ENCODE results near the gene TOP1.
A peak's percentile ranks its signal among the peaks of the same experiment; 100 is the strongest.
"Not testable (repeated sequence)": the region's sequence is repeated elsewhere in the genome, so short reads cannot be mapped to it uniquely, and the experiment has no call there.

TOP1 gene

DNA sequence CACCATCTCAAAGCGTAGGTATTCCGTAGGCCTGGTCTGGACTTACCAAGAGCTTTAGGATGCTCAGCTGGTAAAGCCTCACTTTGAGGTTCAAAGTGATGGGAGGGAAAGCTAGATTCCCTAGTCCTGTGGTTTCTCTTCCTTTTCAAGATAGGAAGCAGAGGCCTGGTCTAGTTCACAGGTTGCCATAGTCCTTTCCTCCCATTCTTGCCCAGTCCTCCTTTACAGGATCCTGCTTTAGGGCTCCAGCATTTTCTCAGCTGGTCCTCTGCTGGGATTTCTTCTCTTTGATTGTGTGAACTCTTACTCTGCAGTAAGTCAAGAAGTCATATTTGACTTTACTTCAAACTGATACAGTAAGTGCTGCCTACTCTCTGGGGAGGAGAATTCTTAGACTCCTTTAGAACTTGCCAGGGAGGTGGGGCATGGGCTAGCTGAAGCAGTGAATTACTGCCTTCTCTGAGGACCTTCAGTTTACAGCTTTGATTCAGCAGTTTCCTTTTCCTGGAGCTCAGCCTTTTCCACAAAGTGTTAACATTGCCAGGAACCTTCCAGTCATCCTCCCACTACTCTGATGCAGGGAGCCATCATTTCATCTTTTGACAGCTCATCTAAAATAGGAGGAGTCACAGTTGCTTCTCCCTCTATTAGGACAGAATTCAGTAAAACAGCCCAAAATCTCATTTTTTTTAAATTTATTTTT, 65.9 kb downstream of the TOP1 start:
- peak in 1 of 2 donors; percentile 11 for DNase-seq (ENCODE audit: low read depth in 2 of 2)

DNA sequence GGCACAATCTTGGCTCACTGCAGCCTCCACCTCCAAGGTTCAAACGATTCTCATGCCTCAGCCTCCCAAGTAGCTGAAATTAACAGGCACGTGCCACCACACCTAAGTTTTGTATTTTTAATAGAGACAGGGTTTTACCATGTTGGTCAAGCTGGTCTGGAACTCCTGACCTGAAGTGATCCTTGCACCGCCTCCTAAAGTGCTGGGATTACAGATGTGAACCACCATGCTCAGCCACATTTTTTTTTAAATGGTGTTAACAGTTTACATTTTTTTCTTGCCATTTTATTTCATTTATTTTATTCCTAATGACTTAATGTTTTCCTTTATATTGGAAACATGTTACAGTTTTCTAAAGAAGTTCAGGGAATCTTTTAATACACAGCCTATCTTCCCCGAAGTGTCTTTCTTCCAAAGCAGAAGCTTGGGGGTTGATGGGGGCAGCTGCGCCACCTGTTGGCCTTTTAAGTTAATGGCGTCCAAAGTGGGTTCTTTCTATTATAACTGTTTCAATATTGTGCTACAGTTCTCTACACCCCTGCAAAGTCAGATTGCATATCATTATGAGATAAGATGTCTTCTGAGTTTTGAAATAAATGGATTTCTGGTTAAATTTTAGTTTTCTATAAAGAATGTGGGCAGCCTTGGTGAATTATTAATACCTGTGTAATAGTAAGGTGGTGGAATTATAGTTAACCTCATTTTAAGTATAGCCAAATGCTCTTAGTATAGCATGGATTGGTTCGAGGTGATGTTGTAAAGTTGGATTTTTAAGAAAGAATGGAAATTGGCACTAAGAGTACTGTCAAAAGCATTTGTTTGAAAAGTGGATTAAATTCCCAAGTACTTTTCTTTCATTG, 66.7 kb downstream of the TOP1 start:
- peak in 1 of 2 donors; percentile 12 for DNase-seq (ENCODE audit: low read depth in 2 of 2)

DNA sequence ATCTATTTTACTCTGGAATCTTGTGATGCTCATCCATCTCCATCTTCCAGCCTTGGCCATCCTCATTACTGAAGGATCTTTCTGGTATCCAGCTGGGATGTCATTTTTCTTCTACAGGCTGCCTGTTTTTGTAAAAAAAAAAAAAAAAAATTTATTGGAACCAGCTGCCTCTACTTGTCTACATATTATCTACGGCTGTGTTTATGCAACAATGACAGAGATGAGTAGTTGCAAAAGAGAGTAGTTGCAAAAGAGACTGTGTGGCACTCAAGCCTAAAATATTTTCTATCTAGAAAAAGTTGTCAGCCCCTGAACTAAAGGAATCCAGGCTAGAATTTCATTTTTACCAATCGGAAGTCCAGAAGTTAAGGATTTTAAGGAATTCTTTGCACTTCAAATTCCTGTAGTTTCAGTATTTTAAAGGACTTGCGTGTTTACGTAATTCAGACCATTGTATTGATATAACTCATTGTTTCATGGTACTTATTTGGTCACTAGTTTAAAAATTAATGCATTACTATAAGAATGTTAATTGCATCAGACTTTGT, 70.2 kb downstream of the TOP1 start:
- no peak for DNase-seq (ENCODE audit: low read depth in 2 of 2)

DNA sequence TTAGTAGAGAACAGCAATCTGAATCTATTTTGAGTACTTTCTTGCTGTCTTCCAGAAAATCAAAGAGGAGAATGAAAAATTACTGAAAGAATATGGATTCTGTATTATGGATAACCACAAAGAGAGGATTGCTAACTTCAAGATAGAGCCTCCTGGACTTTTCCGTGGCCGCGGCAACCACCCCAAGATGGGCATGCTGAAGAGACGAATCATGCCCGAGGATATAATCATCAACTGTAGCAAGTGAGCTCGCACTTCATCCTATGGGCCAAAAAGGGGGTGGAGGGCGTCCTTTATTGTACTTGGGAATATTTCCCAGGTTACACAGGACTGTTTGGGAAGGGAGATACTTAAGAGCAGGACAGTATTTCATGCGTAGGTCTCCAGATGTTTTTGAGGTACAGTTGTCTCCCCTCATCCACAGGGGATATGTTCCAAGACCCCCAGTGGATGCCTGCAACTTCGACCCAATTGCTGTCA, 71.4 kb downstream of the TOP1 start:
- DNase-seq (ENCODE audit: low read depth in 2 of 2) = no peak

DNA sequence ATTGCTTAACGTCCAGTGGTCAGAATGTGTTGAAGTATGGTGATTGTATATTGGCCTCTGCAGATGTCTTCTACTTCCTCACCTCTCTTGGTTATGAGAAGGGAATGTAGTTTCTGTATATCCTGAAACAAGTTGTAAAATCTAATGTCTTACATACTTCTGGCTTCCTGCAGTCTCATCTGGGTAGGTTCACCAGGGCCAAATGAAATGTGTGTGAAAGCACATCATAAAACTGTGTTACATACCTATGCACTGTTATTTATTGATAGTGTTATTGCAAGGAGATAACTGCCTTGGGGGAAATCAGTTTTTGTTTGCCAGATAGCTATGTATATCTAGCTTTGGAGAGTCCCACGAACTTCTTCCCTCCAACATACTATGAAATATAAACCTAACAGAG, 73.0 kb downstream of the TOP1 start:
- no peak for DNase-seq (ENCODE audit: low read depth in 2 of 2)

DNA sequence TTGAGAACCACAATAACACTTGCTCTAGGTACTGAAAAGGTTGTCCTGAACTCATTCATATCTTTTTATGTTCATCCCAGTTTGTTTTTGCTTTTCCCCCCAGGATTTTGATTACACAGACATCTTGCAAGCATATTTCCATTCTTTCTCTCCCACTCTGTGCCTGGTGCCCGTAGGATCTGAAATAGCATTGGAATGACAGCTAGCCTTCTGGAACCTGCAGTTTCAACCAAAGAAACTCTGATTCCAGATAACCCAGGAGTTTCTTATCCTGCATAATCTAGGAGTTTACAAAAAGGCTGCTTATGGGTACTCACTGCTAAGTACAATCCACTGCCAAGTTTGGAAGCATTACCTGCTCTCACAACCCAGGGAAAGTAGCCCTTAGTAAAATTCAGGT, 79.9 kb downstream of the TOP1 start:
- no peak for DNase-seq (ENCODE audit: low read depth in 2 of 2)

DNA sequence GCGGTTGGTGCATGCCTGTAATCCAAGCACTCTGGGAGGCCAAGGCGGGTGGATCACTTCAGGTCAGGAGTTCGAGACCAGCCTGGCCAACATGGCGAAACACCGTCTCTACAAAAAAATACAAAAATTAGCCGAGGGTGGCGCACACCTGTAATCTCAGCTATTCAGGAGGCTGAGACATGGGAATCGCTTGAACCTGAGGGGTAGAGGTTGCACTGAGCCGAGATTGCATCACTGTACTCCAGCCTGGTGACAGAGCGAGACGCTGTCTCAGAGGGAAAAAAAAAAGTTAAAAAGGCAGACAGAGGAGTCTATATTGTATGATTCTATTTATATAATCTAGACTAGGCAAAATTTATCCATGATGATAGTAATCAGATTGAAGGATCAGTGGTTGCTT, 81.4 kb downstream of the TOP1 start:
- DNase-seq (ENCODE audit: low read depth in 2 of 2) = no peak

DNA sequence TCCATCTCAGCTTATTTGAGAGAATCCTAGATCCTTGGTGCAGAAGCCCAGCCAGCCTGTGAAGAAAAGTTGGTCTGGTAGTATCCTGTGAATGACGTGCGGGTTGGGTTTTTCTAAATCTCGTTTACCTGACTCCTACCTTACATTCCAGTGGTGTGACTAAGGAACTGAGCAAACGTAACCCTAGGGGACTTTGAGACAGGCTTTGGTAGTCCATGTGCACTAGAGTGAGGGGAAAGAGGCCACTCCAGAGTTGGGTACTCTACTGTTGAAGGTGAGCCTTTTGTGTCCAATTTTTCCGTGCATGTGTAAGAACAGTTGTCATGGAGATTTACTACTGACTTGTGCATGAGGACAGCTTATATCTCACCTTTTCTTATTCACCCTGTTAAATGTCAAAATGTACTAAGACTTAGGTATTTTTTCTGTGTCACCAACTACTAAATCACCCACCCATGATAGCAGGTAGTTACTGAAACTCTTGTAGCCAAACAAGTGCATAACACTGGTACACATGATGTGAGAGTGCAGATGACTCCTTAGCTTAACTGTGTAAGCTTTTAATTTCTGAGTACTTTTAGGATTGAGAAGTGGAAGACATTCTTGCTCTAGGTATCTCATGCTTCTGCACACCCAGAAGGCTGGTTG, 82.4 kb downstream of the TOP1 start:
- DNase-seq (ENCODE audit: low read depth in 2 of 2) = no peak

DNA sequence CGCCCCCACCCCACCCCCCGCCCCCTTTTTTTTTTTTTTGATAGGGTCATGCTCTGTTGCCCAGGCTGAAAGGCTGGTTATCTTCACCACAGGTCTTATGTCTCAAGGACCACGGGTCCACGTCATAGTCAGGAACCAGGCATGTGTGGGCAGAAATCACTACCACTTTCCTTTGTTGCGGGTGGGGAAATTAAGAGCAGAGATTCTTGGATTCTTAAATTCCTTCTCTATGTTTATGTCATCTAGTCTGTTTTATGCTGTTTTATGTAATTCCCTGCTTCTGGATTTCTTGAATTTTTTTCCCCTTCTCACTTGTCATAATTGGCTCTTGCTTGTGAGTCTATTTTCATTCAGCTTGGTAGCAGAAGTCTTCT, 82.9 kb downstream of the TOP1 start:
- no peak for DNase-seq (ENCODE audit: low read depth in 2 of 2)

DNA sequence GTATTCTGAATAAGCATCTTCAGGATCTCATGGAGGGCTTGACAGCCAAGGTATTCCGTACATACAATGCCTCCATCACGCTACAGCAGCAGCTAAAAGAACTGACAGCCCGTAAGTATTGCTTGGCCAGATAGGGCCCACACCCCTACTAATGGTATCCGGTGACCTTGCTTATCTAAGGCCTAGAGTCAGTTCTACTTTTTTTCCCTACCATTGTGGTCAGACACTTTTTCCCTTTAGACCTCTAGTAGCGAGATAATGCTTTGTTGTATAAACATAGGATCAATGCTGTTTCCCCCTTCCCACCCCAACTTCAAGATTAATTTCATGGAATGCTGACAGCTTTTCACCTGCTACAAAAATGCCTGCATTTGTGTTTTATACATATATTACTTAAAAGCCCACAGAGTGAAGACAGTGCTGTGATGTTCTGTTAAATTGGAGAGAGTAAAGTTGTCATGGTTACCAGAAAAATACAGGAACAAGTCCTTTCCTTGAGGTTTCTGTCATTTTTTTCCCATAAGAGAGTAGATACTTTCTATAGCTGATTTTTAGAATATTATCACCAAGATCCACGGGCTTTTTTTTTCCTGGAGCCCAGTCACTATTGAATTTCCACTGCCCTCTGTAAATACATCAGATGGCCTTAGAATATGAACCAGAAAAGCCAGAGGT, 87.8 kb downstream of the TOP1 start:
- DNase-seq (ENCODE audit: low read depth in 2 of 2) = no peak

DNA sequence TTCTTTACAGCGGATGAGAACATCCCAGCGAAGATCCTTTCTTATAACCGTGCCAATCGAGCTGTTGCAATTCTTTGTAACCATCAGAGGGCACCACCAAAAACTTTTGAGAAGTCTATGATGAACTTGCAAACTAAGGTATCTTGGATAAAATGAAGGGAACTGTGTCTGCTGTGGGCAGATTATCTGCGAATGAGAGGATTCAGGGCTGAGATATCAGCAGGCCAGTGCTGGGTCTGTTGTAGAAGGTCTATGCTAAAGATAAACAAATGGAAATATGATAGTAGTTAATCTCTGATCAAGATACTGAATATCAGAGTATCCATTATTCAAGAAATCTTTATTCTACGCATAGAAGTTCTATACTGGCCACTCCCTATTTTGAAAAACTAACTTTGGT, 89.5 kb downstream of the TOP1 start:
- DNase-seq (ENCODE audit: low read depth in 2 of 2) = not testable (repeated sequence)

DNA sequence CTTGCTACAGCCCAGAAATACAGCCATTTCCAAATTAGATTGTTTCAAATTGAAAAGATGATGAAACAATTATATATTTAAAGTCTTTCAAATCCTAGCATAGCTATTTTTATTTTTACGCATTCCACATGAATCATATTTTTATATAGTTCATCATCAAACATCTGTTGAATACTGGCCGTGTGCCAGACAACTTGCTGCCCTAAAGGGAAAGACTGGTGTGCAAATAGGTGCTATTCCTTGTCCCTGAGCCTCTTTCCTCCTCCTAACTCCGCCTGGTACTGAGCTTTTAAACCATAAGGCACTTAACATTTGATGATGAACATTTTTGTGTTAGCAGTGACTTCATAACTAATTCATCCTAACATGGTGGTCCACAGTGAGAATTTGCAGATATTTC, 90.0 kb downstream of the TOP1 start:
- no peak for DNase-seq (ENCODE audit: low read depth in 2 of 2)

DNA sequence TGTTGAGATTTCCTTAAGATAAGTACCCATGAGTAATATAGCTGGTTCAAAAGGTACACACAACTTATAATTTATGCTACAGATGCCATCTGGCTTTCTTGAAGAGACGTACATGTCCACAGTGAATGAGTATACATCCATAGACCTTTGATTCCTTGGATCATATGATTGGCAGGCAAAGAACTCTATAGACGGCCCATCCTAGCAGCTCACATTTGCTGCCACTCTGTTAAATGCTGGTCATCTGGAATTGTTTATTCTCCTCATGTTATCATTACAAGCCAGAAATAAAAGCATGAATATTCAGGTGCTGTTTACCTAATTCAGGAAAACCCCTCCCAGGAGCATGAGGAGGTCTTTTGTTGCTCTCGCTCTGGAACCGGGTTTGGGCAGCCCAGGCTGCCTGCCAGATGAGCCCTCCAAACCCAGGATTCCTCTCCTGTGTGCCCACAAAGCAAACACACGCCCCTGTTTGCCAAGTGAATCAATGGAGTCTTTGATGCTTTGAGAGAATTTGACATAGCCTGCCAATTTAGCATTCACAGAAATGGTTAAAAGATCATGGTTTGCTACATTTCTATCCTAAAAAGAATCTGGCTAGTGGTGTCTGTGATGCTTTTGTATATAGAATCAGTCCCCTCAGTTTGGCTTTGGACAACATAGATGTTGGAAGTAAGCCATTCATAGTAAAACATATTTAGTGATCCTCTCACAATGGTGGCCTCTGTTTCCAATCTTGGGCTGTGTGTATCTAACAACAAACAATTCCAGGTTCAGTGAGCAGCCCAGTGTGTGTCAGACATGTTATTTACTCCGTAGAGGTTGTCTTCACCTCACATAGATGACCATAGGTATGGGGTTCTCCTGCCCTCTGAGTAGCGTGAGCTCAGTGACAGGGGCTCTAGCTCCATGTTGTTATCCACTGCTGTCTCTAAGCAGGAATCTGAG, 91.3 kb downstream of the TOP1 start:
- no peak for DNase-seq (ENCODE audit: low read depth in 2 of 2)

DNA sequence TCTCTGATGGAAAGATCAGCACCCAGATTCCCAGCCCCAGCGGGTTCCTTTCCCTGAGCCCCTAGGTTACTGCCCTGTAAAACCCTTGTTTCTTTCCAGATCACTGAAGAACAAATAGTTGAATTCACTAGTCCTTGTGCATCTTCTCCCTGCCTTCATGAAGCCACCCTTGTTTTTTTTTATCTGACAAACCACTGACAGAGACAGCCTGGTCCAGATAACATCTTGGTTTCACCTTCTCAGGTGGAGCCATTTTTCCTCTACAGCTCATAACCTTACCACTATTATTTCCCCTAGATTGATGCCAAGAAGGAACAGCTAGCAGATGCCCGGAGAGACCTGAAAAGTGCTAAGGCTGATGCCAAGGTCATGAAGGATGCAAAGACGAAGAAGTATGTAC, 92.8 kb downstream of the TOP1 start:
- no peak for DNase-seq (ENCODE audit: low read depth in 2 of 2)

DNA sequence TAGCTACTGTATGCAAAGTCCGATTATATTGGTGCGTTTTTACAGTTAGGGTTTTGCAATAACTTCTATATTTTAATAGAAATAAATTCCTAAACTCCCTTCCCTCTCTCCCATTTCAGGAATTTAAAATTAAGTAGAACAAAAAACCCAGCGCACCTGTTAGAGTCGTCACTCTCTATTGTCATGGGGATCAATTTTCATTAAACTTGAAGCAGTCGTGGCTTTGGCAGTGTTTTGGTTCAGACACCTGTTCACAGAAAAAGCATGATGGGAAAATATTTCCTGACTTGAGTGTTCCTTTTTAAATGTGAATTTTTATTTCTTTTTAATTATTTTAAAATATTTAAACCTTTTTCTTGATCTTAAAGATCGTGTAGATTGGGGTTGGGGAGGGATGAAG, 95.0 kb downstream of the TOP1 start:
- DNase-seq (ENCODE audit: low read depth in 2 of 2) = no peak

DNA sequence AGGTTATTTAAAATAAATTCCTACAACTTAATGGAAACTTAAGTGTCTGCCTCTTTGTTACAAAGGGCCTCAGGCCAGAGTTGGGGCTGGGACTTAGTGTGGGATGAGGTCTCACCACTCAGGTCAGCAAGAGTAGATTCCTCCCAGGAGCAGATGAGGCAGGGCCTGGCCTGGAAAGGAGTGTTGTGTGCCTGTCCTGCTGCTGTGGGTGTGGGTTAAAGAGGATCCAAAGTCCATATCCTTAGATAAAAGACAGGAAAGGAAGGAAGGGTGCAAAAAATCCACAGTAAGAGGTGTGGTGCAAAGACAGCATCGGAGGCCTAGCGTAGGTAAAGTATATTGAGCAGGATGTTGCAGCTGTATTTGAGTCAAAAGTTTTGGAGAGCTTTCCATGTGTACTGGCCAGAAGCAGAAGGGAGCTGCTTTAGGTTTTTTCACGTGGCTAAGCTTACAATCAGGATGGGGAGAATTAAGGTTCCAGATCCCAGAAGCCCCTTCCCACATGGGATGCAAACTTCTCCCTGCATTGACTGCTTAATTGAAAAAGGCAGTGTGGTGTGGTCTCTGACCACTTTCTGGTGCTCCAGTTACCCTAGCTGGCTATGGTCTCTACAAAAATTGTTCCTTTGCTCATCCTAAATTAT, 96.0 kb downstream of the TOP1 start:
- DNase-seq (ENCODE audit: low read depth in 2 of 2) = no peak

DNA sequence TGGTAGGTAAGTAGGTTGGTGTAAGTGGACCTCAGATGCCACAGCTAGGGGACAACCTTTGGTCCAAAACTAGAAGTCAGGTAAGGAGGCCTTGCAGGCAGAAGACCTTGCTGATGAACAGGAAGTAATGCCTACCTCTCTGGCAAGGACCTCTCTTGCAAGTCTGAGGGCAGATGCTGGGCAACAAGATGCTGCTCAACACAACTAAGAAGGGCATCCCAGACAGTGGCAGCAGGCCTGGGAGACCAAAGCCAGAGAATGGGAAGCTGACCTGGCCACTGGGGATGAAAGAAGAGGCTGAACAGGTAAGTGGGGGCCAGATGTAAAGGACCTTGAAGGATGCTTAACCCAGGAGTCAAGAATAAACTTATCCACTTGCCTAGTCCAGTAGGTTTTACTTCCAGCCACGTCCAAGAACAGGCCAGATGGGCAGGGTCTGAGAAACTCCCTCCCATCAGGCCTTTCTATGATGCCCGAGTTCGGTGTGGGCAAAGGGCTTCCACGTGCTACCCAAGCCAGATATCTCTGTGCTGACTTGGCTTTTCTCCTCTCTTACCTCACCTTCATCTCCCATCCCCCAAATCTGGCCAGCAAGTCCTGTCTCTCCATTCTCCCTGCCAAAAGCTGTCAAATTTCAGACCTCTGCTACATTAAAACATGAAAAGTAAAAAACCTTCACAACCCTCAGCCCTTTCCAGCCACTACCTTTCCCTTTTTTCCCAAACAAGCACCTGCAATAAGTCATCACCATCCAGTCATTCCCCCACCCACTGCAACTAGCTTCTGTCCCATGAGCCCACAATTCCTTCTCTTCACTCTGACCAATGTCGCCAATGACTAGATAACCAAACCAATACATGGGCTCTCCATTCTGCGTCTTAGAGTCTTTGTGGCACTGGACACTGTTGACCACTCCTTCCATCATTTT, 97.2 kb downstream of the TOP1 start:
- no peak for DNase-seq (ENCODE audit: low read depth in 2 of 2)

DNA sequence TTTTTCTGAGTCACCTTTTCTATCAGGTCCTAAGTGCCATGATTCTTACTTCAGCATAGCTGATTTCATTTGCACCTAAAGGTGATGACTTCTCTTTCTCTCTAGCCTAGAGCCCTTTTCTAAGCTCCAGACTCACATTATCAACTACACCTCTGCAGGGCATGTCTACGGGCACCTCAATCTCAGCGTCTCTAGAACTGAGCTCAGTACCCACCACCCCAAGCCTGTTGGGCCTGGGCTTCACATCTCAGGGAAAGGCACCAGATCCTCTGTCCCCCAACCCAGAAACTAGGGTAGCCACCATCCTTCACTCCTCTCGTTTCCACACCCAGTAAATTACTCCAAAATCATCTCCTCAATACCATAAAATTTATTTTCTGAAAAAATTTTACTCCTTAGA, 98.1 kb downstream of the TOP1 start:
- DNase-seq (ENCODE audit: low read depth in 2 of 2) = no peak

DNA sequence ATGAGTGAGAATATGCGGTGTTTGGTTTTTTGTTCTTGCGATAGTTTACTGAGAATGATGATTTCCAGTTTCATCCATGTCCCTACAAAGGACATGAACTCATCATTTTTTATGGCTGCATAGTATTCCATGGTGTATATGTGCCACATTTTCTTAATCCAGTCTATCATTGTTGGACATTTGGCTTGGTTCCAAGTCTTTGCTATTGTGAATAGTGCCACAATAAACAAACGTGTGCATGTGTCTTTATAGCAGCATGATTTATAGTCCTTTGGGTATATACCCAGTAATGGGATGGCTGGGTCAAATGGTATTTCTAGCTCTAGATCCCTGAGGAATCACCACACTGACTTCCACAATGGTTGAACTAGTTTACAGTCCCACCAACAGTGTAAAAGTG, 99.7 kb downstream of the TOP1 start:
- DNase-seq (ENCODE audit: low read depth in 2 of 2) = not testable (repeated sequence)

All from stimulated activated CD8-positive, alpha-beta memory T cell treated with anti-CD3 and anti-CD28 coated beads, Interleukin-15, amount 100 ng/mL, for 48 hours (primary cell).